HepG2 (cell line): Measurements from ENCODE around the gene TMX1. TPM values are rescaled to one million over a fixed set of nuclear protein-coding genes. Genes with fewer than 3 reads are reported as not detected.

Experiments used
- ATAC-seq: fragments of 200-7000 bp; cut with Tn5 transposase; 3 replicates; pipeline ENCODE4 v1.9.1; 2020; ENCODE audit warnings: mild to moderate bottlenecking, moderate library complexity
- BruUV-seq: library from RNA; stranded (reverse); fragments of 400-500 nt; replicated peaks from 2 replicates; lab custom pipeline; 2021; lab: Mats Ljungman, UMichigan
- CTCF ChIA-PET: fragments of 300-600 bp; formaldehyde crosslinking; extraction: SDS; loops from one replicate; lab custom pipeline; 2021; ENCODE audit warnings: low total read pairs, inconsistent platforms, low intra/inter-chr PET ratio; lab: Yijun Ruan, JAX
- POLR2A ChIA-PET: fragments of 350-600 bp; sonication (Branson Sonifier 250); formaldehyde crosslinking; loops from one replicate; lab custom pipeline; 2020; ENCODE audit warnings: antibody characterized with exemption, inconsistent platforms; lab: Yijun Ruan, JAX
- DNase-seq: peaks from one replicate; pipeline ENCODE4 v3.0.0-alpha.2; 2015; ENCODE audit warnings: low spot score
- FAIRE-seq: peaks from 3 replicates; lab custom pipeline; 2011; peaks lifted over from hg19 to GRCh38; lab: Jason Lieb, UNC
- H2AFZ ChIP-seq: one replicate; pipeline ENCODE4 v1.6.1; 2011; ENCODE audit warnings: low read length, inconsistent platforms
- H3K27ac ChIP-seq: fragments of 300-600 bp; 3 replicates; pipeline ENCODE4 v1.8.0; 2011; ENCODE audit warnings: mixed run types, mild to moderate bottlenecking, mixed read lengths, low read length, inconsistent platforms; ENCODE audit not compliant: insufficient read depth; ENCODE audit errors: extremely low read length
- H3K27me3 ChIP-seq, 2 experiments: fragments of 200-600 bp in 1 of 2; 2 replicates in 1 of 2; 3 replicates in 1 of 2; pipeline versions ENCODE4 v1.6.0 to v1.8.0; 2011; ENCODE audit warnings: low read length in 2 of 2, mild to moderate bottlenecking in 2 of 2, moderate library complexity in 2 of 2, inconsistent platforms in 1 of 2; ENCODE audit not compliant: insufficient read depth in 2 of 2, control insufficient read depth in 1 of 2
- H3K36me3 ChIP-seq, 2 experiments: fragments of 200-600 bp in 1 of 2; replicated peaks in 1 of 2; 2 replicates in 1 of 2; 3 replicates in 1 of 2; pipeline versions ENCODE4 v1.5.1 to v1.8.0; 2011; ENCODE audit warnings: low read length in 2 of 2, inconsistent platforms in 1 of 2; ENCODE audit not compliant: insufficient read depth in 2 of 2, control insufficient read depth in 1 of 2
- H3K4me1 ChIP-seq: 2 replicates; pipeline ENCODE4 v1.5.1; 2012; ENCODE audit warnings: low read length, inconsistent platforms; ENCODE audit not compliant: insufficient read depth
- H3K4me2 ChIP-seq: 2 replicates; pipeline ENCODE4 v1.6.0; 2011; ENCODE audit warnings: low read depth, low read length, inconsistent platforms
- H3K4me3 ChIP-seq, 3 experiments: fragments of 200-600 bp in 1 of 3; sonication (generic), shearing (Covaris generic) in 1 of 3; replicated peaks in 1 of 3; 2 replicates each; pipeline ENCODE4 v1.5.1; 2011 to 2016; ENCODE audit warnings: low read length in 3 of 3, inconsistent platforms in 2 of 3, low read depth in 2 of 3, mild to moderate bottlenecking in 2 of 3, control low read depth in 1 of 3, mixed read lengths in 1 of 3; ENCODE audit not compliant: insufficient read depth in 1 of 3
- H3K79me2 ChIP-seq: one replicate; pipeline ENCODE4 v1.6.1; 2011; ENCODE audit warnings: low read length, inconsistent platforms; ENCODE audit not compliant: insufficient read depth
- H3K9ac ChIP-seq: 2 replicates; pipeline ENCODE4 v1.6.0; 2011; ENCODE audit warnings: mild to moderate bottlenecking, low read depth, low read length, inconsistent platforms; ENCODE audit not compliant: insufficient read depth
- H3K9me3 ChIP-seq: 2 replicates; pipeline ENCODE4 v1.5.1; 2012; ENCODE audit warnings: mild to moderate bottlenecking, low read length
- H4K20me1 ChIP-seq: 2 replicates; pipeline ENCODE4 v1.6.0; 2011; ENCODE audit warnings: inconsistent platforms, mild to moderate bottlenecking, low read length, moderate library complexity; ENCODE audit not compliant: insufficient read depth
- E2F1 ChIP-seq: sonication (generic); formaldehyde crosslinking; IDR thresholded peaks from 2 replicates; pipeline ENCODE4 v1.5.0; 2020; ENCODE audit warnings: missing genetic modification reagents
- MAFF ChIP-seq: IDR thresholded peaks from 2 replicates; pipeline ENCODE4 v1.6.1; 2011; ENCODE audit warnings: low read depth, low read length, improper control_type of control experiment
- MIXL1 ChIP-seq: IDR thresholded peaks from 2 replicates; pipeline ENCODE4 v1.6.1; 2016
- NCOA2 ChIP-seq: sonication (generic); formaldehyde crosslinking; IDR thresholded peaks from 2 replicates; pipeline ENCODE4 v1.8.0; 2022; ENCODE audit warnings: inconsistent platforms
- NFKBIZ ChIP-seq: IDR thresholded peaks from 2 replicates; pipeline ENCODE4 v1.6.1; 2018; ENCODE audit warnings: missing genetic modification reagents, missing compliant biosample characterization
- PPARG ChIP-seq: conservative IDR thresholded peaks from 2 replicates; pipeline ENCODE4 v1.6.1; 2016; ENCODE audit warnings: missing biosample characterization, missing genetic modification reagents
- SMARCC2 ChIP-seq: fragments of 450-650 bp; IDR thresholded peaks from 2 replicates; pipeline ENCODE4 v1.6.1; 2017; ENCODE audit warnings: antibody characterized with exemption, mild to moderate bottlenecking
- STAT5B ChIP-seq: sonication (generic); formaldehyde crosslinking; IDR thresholded peaks from 2 replicates; pipeline ENCODE4 v1.4.0; 2020; ENCODE audit warnings: missing genetic modification reagents
- YY1 ChIP-seq: IDR thresholded peaks from 2 replicates; pipeline ENCODE4 v1.6.1; 2011; ENCODE audit warnings: low read length, low read depth, moderate library complexity, mild to moderate bottlenecking; ENCODE audit not compliant: insufficient read depth, insufficient replicate concordance
- ZBTB42 ChIP-seq: sonication (generic); formaldehyde crosslinking; IDR thresholded peaks from 2 replicates; pipeline ENCODE4 v1.5.0; 2020; ENCODE audit warnings: mild to moderate bottlenecking, missing genetic modification reagents
- ZNF296 ChIP-seq: sonication (generic); formaldehyde crosslinking; conservative IDR thresholded peaks from 2 replicates; pipeline ENCODE4 v1.5.0; 2020; ENCODE audit warnings: mild to moderate bottlenecking, missing genetic modification reagents
- ZNF431 ChIP-seq: sonication (generic); formaldehyde crosslinking; IDR thresholded peaks from 2 replicates; pipeline ENCODE4 v1.9.0; 2022; ENCODE audit warnings: missing genetic modification reagents, low read depth, mild to moderate bottlenecking, borderline replicate concordance
- ZNF567 ChIP-seq: sonication (generic); formaldehyde crosslinking; IDR thresholded peaks from 2 replicates; pipeline ENCODE4 v1.8.1; 2023; ENCODE audit warnings: mild to moderate bottlenecking, missing genetic modification reagents, borderline replicate concordance
- ZNF580 ChIP-seq: IDR thresholded peaks from 2 replicates; pipeline ENCODE4 v1.6.1; 2016; ENCODE audit warnings: low read depth, borderline replicate concordance
- WGBS: methylation state at CpG from one replicate; pipeline ENCODE4 v1.1.6; 2017; ENCODE audit warnings: low lambda C conversion rate; 5-methylcytosine and 5-hydroxymethylcytosine counted together
- in situ Hi-C: cut with HindIII; loops from 2 replicates; pipeline ENCODE4 v1.10.0; 2017; ENCODE audit warnings: low pct_unique_long_range_greater_than_20kb; ENCODE audit not compliant: extremely low pct_ligation_motif_present
- intact Hi-C: fragments of 100-400 bp; cut with micrococcal nuclease; formaldehyde crosslinking; loops from one replicate; pipeline ENCODE4 v1.10.0; 2022; ENCODE audit not compliant: unreplicated experiment
- polyA plus RNA-seq, 8 experiments: library from polyadenylated mRNA; depleted of rRNA in 3 of 8; stranded (reverse) in 7 of 8; unstranded in 1 of 8; fragments of >200 nt; fragmentation: Illumina TruSeq in 4 of 8; extraction: Trizol in 4 of 8; gene quantifications; 2 replicates each; pipeline versions ENCODE4 v1.2.1 to v1.2.3, GENCODE V29; 2011 to 2016; ENCODE audit warnings: low read depth in 4 of 8, missing spikeins in 1 of 8, mixed read lengths in 1 of 8; ENCODE audit not compliant: insufficient read depth in 1 of 8
- total RNA-seq, 5 experiments: library from RNA; depleted of rRNA; stranded (reverse); fragments of >200 nt; fragmentation: Illumina TruSeq; extraction: Trizol; gene quantifications; 2 replicates each; pipeline ENCODE4 v1.2.3, GENCODE V29; 2016; ENCODE audit warnings: low read depth in 1 of 5
- TF ChIP-seq, protein P1 (sequence below): sonication (generic); formaldehyde crosslinking; IDR thresholded peaks from 2 replicates; pipeline ENCODE4 v1.4.0; 2020; ENCODE audit warnings: mild to moderate bottlenecking, missing genetic modification reagents
- TF ChIP-seq, protein P2 (sequence below): sonication (generic); formaldehyde crosslinking; IDR thresholded peaks from 2 replicates; pipeline ENCODE4 v1.5.0; 2020; ENCODE audit warnings: mild to moderate bottlenecking, missing genetic modification reagents
- TF ChIP-seq, protein P3 (sequence below): sonication (generic); formaldehyde crosslinking; IDR thresholded peaks from 2 replicates; pipeline ENCODE4 v1.9.0; 2021; ENCODE audit warnings: missing genetic modification reagents, mild to moderate bottlenecking, borderline replicate concordance

Gene TMX1
- total and polyA plus RNA-seq, 2 of the 13 experiments (the other 11 are each of a cell fraction or from before 2014, with no cell fraction given) = 23.0 to 56.8 TPM

- Histone ChIP-seq H3K4me1 (no peaks in the 10 kb centered on the region), H3K4me2 (no peak overlapping the region), H3K9ac (no peak overlapping the region), H3K79me2 (no peaks in the 10 kb centered on the region), H3K27ac (no peak overlapping the region), H3K36me3 (no peaks in the 10 kb centered on the region), H4K20me1 (no peaks in the 10 kb centered on the region), H2AFZ (no peak overlapping the region), H3K9me3 (no peaks in the 10 kb centered on the region), H3K4me3 (no peak overlapping the region), H3K27me3 (no peaks in the 10 kb centered on the region)
- intact Hi-C loops (loop anchor here (5.0 to 10.0 kb wide), 2 partner anchors 219 to 262 kb away; no protein-coding TSS in a partner anchor), in situ Hi-C loops (no loop called here)
- ATAC-seq = no peak
- 4% methylated on average over 1 of the region's 1 CpG for WGBS
- no peak for FAIRE-seq
- no peak for DNase-seq
- CTCF ChIA-PET = no interaction called here
- POLR2A ChIA-PET = no interaction called here
- no TSS peak for BruUV-seq
- TF ChIP-seq MAFF (no peak), NFKBIZ (CRISPR knock-in tag) (no peak), E2F1 (no peak), ZNF431 (no peak), ZNF567 (CRISPR knock-in tag) (no peak), STAT5B (no peak), ZNF580 (no peak), ZBTB42 (CRISPR knock-in tag) (no peak), SMARCC2 (no peak), PPARG (CRISPR knock-in tag) (no peak), NCOA2 (CRISPR knock-in tag) (no peak), ZNF296 (CRISPR knock-in tag) (no peak), MIXL1 (no peak), YY1 (no peak)
- TF ChIP-seq, protein P1, sequence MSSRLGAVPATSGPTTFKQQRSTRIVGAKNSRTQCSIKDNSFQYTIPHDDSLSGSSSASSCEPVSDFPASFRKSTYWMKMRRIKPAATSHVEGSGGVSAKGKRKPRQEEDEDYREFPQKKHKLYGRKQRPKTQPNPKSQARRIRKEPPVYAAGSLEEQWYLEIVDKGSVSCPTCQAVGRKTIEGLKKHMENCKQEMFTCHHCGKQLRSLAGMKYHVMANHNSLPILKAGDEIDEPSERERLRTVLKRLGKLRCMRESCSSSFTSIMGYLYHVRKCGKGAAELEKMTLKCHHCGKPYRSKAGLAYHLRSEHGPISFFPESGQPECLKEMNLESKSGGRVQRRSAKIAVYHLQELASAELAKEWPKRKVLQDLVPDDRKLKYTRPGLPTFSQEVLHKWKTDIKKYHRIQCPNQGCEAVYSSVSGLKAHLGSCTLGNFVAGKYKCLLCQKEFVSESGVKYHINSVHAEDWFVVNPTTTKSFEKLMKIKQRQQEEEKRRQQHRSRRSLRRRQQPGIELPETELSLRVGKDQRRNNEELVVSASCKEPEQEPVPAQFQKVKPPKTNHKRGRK = no peak
- TF ChIP-seq, protein P2, sequence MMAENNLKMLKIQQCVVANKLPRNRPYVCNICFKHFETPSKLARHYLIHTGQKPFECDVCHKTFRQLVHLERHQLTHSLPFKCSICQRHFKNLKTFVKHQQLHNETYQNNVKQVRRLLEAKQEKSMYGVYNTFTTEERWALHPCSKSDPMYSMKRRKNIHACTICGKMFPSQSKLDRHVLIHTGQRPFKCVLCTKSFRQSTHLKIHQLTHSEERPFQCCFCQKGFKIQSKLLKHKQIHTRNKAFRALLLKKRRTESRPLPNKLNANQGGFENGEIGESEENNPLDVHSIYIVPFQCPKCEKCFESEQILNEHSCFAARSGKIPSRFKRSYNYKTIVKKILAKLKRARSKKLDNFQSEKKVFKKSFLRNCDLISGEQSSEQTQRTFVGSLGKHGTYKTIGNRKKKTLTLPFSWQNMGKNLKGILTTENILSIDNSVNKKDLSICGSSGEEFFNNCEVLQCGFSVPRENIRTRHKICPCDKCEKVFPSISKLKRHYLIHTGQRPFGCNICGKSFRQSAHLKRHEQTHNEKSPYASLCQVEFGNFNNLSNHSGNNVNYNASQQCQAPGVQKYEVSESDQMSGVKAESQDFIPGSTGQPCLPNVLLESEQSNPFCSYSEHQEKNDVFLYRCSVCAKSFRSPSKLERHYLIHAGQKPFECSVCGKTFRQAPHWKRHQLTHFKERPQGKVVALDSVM (CRISPR knock-in tag) = no peak
- TF ChIP-seq, protein P3, sequence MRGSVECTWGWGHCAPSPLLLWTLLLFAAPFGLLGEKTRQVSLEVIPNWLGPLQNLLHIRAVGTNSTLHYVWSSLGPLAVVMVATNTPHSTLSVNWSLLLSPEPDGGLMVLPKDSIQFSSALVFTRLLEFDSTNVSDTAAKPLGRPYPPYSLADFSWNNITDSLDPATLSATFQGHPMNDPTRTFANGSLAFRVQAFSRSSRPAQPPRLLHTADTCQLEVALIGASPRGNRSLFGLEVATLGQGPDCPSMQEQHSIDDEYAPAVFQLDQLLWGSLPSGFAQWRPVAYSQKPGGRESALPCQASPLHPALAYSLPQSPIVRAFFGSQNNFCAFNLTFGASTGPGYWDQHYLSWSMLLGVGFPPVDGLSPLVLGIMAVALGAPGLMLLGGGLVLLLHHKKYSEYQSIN (CRISPR knock-in tag) = no peak
Observed at GRCh38 chr14:51216602-51217001, 23.4 kb upstream of the TMX1 start.
